Measurements from ENCODE around the gene ASPHD1.
"Not testable (repeated sequence)": the region's sequence is repeated elsewhere in the genome, so short reads cannot be mapped to it uniquely, and the experiment has no call there.

The ASPHD1 gene

DNA sequence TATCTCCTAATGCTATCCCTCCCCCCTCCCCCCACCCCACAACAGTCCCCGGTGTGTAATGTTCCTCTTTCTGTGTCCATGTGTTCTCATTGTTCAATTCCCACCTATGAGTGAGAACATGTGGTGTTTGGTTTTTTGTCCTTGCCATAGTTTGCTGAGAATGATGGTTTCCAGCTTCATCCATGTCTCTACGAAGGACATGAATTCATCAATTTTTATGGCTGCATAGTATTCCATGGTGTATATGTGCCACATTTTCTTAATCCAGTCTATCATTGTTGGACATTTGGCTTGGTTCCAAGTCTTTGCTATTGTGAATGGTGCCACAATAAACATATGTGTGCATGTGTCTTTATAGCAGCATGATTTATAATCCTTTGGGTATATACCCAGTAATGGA, 31.5 kb downstream of the ASPHD1 start:
- not testable (repeated sequence) for H3K36me3 ChIP-seq (ENCODE audit: control insufficient read depth in 2 of 2, insufficient read depth in 2 of 2, low read length in 2 of 2); H3K27me3 ChIP-seq (ENCODE audit: control insufficient read depth in 2 of 2, insufficient read depth in 2 of 2, low read length in 2 of 2); H3K9me3 ChIP-seq (ENCODE audit: control insufficient read depth in 2 of 2, low read length in 2 of 2); H3K9ac ChIP-seq (ENCODE audit: low read depth in 1 of 2, low read length in 2 of 2); H3K4me1 ChIP-seq (ENCODE audit: control insufficient read depth in 2 of 2, insufficient read depth in 2 of 2, low read length in 2 of 2); H3K4me3 ChIP-seq (ENCODE audit: low read length in 2 of 2); H3K27ac ChIP-seq (ENCODE audit: low read depth in 2 of 2, low read length in 2 of 2)

DNA sequence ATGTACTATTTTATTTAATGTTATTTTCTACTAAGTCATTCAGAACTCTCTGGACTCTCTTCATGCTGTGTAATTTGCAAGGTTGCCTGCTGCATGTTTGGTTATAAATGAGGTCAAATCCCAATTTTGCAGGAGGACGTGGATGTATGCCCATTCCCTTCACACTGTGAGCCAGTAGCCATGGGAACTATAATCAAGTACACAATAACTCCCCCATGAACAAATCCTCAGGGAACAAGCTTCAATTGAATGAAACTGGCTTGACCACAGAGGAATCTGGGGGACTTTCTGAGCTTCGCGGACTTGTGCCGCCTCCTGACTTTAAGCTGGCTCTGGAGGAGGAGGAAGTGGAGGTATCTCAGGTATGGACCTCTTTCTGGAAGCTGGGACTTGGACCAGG, 40.4 kb downstream of the ASPHD1 start:
- Histone ChIP-seq H3K9me3 (ENCODE audit: control insufficient read depth in 2 of 2, low read length in 2 of 2) (no peaks in the 10 kb centered on the region), H3K9ac (ENCODE audit: low read depth in 1 of 2, low read length in 2 of 2) (no peak overlapping the region), H3K36me3 (ENCODE audit: control insufficient read depth in 2 of 2, insufficient read depth in 2 of 2, low read length in 2 of 2) (no peaks in the 10 kb centered on the region), H3K4me3 (ENCODE audit: low read length in 2 of 2) (no peak overlapping the region), H3K27ac (ENCODE audit: low read depth in 2 of 2, low read length in 2 of 2) (no peak overlapping the region), H3K27me3 (ENCODE audit: control insufficient read depth in 2 of 2, insufficient read depth in 2 of 2, low read length in 2 of 2) (no peaks in the 10 kb centered on the region), H3K4me1 (ENCODE audit: control insufficient read depth in 2 of 2, insufficient read depth in 2 of 2, low read length in 2 of 2) (peaks cover 15 to 21% of the 10 kb centered on the region in 2 donors)

DNA sequence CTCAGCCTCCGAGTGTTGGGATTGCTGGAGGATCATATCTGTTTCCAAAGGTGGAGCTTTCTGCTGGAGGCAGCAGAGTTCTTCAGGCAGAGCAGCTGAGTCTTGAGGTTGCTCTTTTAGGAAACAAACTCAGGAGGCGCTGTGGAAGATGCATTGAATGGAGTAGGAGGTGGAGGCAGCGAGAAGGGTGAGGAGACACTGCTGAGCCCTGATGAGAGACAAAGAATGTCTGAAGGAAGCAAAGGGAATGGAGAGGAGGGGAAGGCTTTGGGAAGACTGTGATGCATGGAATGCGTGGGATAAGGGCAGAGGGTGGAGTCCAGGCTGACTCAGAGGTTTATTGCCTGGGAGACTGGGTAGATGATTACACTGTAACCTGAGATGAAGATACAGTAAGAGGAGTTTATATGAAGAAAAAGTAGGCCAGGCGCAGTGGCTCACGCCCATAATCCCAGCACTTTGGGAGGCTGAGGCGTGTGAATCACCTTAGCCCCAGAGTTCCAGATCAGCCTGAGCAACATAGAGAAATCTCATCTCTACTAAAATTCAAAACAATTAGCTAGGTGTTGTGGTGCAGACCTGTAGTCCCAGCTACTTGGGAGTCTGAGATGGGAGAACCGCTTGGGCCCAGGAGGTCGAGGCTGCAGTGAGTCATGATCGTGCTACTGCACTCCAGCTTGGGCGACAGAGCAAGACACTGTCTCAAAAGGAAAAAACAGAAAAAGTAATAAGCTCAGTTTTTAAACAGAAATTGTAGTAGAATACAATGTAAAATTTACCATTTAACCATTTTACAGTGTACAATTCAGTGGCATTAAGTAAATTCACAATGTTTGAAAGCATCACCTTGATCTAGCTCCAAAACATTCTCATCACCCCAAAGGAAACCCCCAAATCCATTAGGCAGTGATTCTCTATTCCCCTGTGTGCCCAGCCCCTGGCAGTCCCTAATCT, 43.8 kb downstream of the ASPHD1 start:
- Histone ChIP-seq H3K27me3 (ENCODE audit: control insufficient read depth in 2 of 2, insufficient read depth in 2 of 2, low read length in 2 of 2) (no peaks in the 10 kb centered on the region), H3K9ac (ENCODE audit: low read depth in 1 of 2, low read length in 2 of 2) (peak overlapping the region; percentile 25 to 52), H3K4me1 (ENCODE audit: control insufficient read depth in 2 of 2, insufficient read depth in 2 of 2, low read length in 2 of 2) (peaks cover 15 to 21% of the 10 kb centered on the region in 2 donors), H3K9me3 (ENCODE audit: control insufficient read depth in 2 of 2, low read length in 2 of 2) (no peaks in the 10 kb centered on the region), H3K4me3 (ENCODE audit: low read length in 2 of 2) (peak overlapping the region; percentile 27 to 57), H3K36me3 (ENCODE audit: control insufficient read depth in 2 of 2, insufficient read depth in 2 of 2, low read length in 2 of 2) (no peaks in the 10 kb centered on the region), H3K27ac (ENCODE audit: low read depth in 2 of 2, low read length in 2 of 2) (peak overlapping the region; percentile 84 to 89)

DNA sequence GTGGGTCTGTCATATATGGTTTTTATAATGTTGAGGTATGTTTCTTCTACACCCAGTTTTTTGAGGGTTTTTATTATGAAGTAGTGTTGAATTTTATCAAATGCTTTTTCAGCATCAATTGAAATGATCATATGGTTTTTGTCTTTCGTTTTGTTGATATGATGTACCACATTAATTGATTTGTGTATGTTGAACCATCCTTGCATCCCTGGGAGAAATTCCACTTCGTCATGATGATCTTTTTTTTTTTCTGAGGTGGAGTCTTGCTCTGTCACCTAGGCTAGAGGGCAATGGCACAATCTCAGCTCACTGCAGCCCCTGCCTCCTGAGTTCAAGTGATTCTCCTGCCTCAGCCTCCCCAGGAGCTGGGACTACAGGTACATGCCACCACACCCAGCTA, 47.6 kb downstream of the ASPHD1 start:
- Histone ChIP-seq H3K27ac (ENCODE audit: low read depth in 2 of 2, low read length in 2 of 2) (no peak overlapping the region), H3K36me3 (ENCODE audit: control insufficient read depth in 2 of 2, insufficient read depth in 2 of 2, low read length in 2 of 2) (no peaks in the 10 kb centered on the region), H3K4me3 (ENCODE audit: low read length in 2 of 2) (no peak overlapping the region), H3K9me3 (ENCODE audit: control insufficient read depth in 2 of 2, low read length in 2 of 2) (no peaks in the 10 kb centered on the region), H3K27me3 (ENCODE audit: control insufficient read depth in 2 of 2, insufficient read depth in 2 of 2, low read length in 2 of 2) (no peaks in the 10 kb centered on the region), H3K4me1 (ENCODE audit: control insufficient read depth in 2 of 2, insufficient read depth in 2 of 2, low read length in 2 of 2) (peaks cover 15 to 18% of the 10 kb centered on the region in 2 donors), H3K9ac (ENCODE audit: low read depth in 1 of 2, low read length in 2 of 2) (no peak overlapping the region)

DNA sequence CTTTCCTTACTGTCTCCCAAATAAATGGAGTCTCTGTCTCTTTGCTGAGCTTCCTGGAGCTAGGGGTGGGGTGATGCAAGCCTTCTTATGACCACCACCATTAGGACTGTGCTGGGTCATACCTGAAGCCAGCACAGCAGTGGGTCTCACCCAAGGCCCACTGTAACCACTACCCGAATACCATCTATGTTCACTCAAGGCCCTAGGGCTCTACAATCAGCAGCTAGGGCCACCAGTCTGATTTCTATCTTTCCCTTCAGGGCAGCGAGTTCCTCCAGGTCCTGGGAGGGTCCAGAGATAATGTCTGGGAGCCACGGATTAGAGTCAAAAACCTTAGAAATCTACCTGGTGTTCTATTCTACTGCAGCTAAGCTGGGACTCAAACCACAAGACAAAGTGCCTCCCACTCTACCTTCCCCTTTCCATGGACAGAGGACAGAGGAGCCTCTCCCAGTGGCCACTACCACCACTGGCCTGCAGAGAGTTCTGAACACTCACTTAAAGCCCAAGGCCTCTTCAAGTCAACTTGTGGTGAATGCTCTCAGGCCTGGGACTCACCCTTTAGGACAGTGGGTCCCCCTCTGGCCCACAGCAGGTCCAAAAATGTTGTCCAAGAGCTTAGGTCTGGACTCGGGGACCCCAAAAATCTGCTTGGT, 50.6 kb downstream of the ASPHD1 start:
- H3K4me3 ChIP-seq (ENCODE audit: low read length in 2 of 2): no peak overlapping the region
- no peak overlapping the region for H3K27ac ChIP-seq (ENCODE audit: low read depth in 2 of 2, low read length in 2 of 2)
- H3K9ac ChIP-seq (ENCODE audit: low read depth in 1 of 2, low read length in 2 of 2): no peak overlapping the region
- H3K9me3 ChIP-seq (ENCODE audit: control insufficient read depth in 2 of 2, low read length in 2 of 2): no peaks in the 10 kb centered on the region
- no peaks in the 10 kb centered on the region for H3K27me3 ChIP-seq (ENCODE audit: control insufficient read depth in 2 of 2, insufficient read depth in 2 of 2, low read length in 2 of 2)
- no peaks in the 10 kb centered on the region for H3K4me1 ChIP-seq (ENCODE audit: control insufficient read depth in 2 of 2, insufficient read depth in 2 of 2, low read length in 2 of 2)
- H3K36me3 ChIP-seq (ENCODE audit: control insufficient read depth in 2 of 2, insufficient read depth in 2 of 2, low read length in 2 of 2): no peaks in the 10 kb centered on the region

DNA sequence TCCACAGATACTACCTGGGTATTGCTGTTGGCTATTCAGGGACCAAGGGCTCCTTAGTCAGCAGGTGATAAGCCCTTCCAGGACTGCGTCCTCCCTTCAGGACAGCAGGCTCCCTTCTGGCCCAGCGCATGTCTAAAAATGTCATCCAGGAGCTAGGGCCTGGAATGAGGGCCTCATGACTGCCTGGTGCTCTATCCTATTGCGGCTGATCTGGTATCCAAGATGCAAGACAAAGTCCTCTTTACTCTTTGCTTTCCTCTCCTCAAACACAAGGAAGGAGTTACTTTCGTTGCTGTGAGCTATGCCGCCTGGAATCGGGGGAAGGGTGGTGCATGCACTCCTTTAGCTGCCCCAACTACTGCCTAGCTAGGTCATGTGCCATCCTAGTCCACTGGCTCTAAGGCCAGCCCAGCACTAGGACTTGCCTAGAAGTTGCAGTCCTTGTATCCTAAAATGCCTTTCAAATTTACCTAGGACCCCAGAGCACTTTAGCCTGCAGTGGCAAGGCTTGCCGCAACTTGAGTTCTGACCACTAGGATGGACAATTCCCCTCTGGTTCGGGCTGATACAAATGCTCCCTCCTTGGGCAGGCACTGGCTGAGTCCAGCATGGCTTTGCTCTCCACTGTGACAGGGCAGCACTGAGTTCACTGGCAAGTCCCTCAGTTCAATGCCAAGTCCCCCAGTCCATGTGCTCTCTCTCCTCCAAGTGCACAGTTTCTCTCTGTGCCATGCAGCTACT, 51.5 kb downstream of the ASPHD1 start:
- no peak overlapping the region for H3K27ac ChIP-seq (ENCODE audit: low read depth in 2 of 2, low read length in 2 of 2)
- H3K36me3 ChIP-seq (ENCODE audit: control insufficient read depth in 2 of 2, insufficient read depth in 2 of 2, low read length in 2 of 2): no peaks in the 10 kb centered on the region
- no peaks in the 10 kb centered on the region for H3K4me1 ChIP-seq (ENCODE audit: control insufficient read depth in 2 of 2, insufficient read depth in 2 of 2, low read length in 2 of 2)
- H3K9ac ChIP-seq (ENCODE audit: low read depth in 1 of 2, low read length in 2 of 2): no peak overlapping the region
- H3K27me3 ChIP-seq (ENCODE audit: control insufficient read depth in 2 of 2, insufficient read depth in 2 of 2, low read length in 2 of 2): no peaks in the 10 kb centered on the region
- no peaks in the 10 kb centered on the region for H3K9me3 ChIP-seq (ENCODE audit: control insufficient read depth in 2 of 2, low read length in 2 of 2)
- no peak overlapping the region for H3K4me3 ChIP-seq (ENCODE audit: low read length in 2 of 2)

Measured in mucosa of rectum (tissue), 2 donors.